Head of caudate nucleus (tissue), 42 donors: ENCODE results near the gene PRR30.
"Not testable (repeated sequence)": the region's sequence is repeated elsewhere in the genome, so short reads cannot be mapped to it uniquely, and the experiment has no call there.

Experiments used
- DNase-seq, 42 donors: peaks; one replicate each; pipeline versions ENCODE4 v3.0.0 to v3.0.0-alpha.2; 2020 to 2021; ENCODE audit warnings: mixed read lengths in 7 of 42
- intact Hi-C: fragments of 100-400 bp; cut with DNase I; formaldehyde crosslinking; loops from one replicate; pipeline ENCODE4 v1.15.0; 2022

PRR30 gene

DNA sequence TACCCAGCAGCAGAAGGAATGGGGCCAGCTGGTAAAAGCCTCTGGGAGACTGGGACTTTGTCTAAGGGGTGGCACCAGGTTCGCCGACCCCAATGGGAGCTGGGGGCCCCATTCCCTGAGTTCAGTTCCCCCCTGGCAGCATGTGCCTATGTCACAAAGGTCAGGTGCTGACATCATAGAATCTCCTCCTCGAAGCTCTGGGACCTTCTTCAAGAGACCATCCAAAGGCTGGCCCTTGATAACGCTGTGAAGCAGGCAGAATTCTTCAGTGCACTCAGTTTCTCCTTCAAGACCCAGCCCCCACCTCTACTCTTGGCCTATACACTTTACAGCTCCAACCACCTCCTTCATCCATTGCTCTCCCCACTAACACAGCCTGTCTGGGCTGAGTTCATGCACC is at the start of gene PRR30:
TSS of gene PRR30 (minus strand) at position 101 of the 400 bp plus-strand sequence. CDS start 1,081 bp downstream, outside the sequence.
- intact Hi-C loops = no loop called here
- no peak for DNase-seq

DNA sequence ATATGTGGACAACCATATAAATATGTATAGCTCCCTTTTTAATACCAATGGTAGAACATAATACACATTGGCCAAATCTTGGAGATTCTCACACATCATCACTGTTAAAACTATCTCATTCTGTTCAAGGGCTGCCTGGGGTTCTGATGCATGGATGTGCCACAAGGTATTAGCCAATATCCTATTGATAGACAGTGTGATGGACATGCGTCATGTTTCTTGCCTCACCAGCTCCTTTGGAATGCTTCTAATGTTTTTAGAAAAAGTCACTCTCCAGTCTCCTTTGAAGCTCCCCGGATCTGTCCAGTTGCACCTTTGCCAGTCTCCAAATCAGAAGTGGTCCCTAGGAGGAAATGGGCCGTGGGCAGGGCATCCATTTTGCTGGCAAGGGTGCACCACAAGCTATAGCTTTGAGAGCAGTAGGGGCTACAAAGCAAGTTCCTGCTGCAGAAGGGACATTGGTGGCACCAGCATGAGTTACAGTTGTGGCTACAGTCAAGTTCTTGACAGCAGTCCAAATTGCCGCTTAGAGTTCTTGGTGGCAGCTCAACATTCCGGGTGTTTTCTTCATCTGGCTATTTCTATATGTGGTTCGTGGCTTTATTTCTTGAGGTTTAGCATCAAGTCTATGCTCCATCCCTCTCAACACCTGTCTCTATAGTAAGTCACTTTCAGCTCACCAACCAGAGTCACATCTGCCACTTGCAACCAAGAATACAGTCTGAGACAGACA is 47.6 kb upstream of the PRR30 start:
- no peak for DNase-seq

DNA sequence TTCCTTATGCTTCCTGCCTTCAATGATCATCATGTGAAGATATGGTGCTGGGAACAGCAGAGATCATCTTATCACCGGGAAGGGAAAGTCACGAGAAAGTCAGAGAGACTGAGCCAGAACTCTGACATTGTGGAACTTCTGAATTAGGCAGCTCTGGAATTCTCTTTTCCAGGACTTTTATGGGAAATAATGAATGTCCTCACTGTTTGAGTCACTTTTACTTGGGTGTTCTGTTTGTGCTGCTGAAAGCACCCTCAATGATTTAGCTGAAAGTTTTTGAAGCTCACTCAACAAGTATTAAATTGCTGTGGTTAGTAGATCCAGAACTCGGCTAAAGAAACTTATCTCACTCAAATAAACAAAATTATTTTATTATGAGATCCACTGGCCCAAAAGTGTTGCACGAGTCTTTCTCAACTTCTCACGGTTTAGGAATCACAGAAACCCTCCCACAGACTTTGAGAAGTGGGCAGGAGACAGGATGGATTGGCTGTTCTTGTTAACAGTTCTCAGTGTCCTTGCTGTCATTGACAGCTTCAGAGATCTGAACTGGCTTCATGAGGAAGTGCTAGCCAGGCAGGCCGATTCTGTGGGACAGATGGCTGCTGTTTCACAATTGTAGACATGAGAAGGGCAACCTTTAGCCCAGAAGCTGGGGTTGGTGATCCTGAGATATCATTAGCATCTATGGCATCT is 46.3 kb upstream of the PRR30 start:
- peak in 5 of 42 donors; percentile 2 to 45 (median 11) for DNase-seq
- intact Hi-C loops = no loop called here

More for the DNA sequence above, 47.6 kb upstream of the PRR30 start:
- intact Hi-C loops = no loop called here

DNA sequence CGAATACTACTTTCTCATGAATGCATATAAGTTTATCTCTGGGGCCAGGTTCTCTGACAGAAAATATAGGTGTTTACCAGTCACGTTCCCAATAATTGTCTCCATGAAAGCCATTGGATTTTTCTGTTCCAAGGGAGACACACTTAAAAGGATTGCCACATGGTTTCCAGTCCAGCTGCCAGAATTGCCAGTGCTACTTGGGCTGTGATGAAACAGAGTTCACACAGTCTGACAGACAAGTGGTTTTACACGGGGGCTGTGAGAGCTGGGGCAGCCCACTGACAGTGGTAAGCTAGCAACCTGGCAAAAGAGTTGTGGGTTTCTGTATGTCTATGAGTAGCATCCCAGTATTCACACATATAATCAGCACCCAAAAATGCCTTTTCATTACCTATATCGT is 44.9 kb upstream of the PRR30 start:
- no peak for DNase-seq
- intact Hi-C loops = no loop called here

DNA sequence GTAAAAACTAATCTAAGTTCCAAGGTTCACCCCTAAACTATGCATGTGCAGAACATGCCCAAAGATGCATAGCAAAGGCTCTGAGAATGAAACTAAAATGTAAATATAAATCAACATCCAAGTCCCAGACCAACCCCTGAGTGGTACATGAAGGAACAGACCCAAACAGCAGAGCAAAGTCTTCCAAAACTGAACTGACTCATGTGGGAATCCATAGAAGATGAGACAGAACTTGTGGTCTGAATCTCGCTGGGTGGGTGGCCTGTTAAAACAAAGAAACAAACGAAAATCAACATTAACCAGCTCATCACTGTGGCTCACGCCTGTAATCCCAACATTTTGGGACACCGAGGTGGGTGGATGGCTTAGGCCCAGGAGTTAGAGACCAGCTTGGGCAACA is 43.1 kb upstream of the PRR30 start:
- intact Hi-C loops = no loop called here
- no peak for DNase-seq

DNA sequence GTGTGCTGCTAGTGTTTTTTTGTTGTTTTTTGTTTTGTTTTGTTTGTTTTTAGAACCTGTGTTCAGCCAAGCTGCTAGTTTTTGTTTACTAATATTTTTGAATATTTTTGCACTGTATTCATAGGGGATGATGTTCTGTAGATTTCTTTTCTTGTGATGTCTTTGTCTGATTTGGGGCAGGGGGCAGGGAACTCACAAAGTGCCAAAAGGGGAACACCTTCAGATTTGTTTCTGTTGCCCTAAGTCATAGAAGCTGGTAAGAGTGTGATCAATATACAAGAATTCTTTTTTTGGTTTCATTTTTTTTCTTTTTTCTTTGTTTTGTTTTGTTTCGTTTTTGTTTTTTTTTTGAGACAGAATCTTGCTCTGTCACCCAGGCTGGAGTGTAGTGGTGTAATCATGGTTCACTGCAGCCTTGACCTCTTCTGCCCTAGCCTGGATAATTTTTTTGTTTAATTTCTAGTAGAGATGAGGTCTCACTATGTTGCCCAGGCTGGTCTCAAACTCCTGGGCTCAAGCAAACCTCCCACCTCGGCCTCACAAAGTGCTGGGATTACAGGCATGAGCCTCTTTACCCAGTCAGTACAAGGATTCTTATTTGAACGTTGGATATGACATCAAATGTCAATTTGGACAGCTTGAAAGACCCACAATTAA is 40.3 kb upstream of the PRR30 start:
- intact Hi-C loops = no loop called here
- DNase-seq = no peak

DNA sequence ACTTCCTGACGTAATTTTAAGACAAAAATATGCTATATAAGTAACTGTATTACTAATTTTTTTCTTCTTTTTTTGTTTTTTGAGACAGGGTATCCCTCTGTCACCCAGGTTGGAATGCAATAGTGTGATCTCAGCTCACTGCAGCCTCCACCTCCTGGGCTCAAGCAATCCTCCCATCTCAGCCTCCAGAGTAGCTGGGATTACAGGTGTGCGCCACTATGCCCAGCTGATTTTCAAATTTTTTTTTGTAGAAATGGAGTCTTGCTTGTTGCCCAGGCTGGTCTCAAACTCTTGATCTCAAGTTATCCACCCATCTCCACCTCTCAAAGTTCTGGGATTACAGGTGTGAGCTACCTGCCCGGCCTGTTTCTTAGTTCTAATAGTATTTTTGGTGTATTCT is 39.3 kb upstream of the PRR30 start:
- intact Hi-C loops = no loop called here
- DNase-seq = no peak

DNA sequence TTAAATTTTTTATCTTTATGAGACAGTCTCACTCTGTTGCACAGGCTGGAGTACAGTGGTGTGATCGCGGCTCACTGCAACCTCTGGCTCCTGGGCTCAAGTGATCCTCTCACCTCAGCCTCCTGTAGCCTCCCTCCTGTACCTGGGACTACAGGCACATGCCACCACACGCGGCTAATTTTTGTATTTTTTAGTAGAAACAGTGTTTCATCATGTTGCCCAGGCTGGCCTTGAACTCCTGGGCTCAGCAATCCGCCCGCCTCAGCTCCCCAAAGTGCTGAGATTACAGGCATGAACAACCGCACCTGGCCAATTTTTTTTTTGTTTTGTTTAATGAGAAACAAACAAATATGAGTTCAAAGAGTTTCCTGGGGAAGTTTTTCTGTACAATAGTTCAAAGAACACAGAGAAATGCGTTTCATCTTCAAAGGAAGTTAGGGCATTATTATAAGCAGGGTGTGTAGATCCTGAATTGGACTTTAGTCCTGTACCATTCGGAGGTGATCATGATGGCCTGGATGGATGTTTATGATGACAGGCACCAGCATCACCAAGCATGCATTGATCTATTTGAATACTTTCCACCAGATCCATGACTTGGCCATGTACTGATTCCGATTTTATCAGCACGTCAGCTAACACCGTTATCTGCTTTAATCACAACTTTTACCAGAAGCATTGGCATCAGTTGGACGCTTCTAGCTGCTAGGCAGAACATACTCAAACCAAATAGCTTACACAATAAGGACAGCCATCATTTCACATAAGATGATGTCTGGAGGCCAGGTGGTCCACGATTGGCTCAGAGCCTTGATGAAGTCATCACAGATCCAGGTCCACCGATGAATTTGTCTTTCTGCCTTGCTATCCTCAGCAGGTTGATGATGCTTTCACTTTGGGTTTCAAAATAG is 38.5 kb upstream of the PRR30 start:
- DNase-seq = no peak
- intact Hi-C loops = no loop called here

DNA sequence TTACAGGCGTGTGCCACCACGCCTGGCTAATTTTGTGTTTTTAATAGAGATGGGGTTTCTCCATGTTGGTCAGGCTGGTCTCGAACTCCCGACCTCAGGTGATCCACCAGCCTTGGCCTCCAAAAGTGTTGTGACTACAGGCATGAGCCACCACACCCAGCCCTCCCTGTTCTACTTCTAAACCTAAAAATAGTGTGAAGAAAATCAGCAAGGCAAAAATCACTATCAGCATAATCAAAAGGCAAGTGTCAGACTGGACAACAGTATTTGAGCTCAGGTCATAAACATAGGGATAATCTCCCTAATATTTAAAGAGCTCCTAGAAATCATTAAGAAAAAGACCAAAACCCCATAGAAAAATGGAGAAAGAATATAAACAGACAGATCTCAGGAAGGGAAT is 36.6 kb upstream of the PRR30 start:
- DNase-seq, intact Hi-C loops: not testable (repeated sequence)

DNA sequence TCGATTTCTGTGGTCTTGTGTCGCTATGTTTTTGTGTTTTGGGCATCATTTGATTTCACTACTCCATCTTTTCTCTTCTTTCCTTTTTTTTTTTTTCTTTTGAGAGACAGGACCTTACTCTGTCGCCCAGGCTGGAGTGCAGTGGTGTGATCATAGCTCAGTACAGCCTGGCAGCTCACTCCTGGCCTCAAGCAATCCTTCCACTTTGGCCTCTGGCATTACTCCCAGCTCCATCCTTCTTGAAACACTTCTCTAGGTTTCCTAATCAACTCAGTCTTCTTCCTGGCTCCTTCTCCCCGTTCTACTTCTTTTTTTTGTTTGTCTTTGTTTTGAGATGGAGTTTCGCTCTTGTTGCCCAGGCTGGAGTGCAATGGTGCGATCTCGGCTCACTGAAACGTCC is 36.1 kb upstream of the PRR30 start:
- intact Hi-C loops = no loop called here
- peak in 1 of 42 donors; percentile 3 for DNase-seq

DNA sequence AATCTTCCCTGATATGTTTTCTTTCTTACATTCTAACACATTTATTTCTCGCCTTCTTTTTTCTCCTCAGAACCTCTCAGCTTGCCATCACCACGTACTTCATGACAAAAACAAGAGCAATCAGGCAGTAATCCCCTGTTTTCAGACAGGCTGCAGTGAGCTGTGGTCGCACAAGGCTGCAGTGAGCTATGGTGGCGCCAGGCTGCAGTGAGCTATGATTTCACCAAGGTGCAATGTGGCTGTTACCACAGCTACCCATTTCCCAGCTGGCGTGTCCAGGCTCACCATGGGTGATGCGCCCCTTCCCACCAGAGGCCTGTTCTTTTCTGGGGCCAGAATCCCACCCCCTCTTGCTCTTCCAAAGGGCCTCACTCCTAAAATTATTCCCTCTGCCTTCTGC is 35.4 kb upstream of the PRR30 start:
- DNase-seq = no peak
- intact Hi-C loops = no loop called here

DNA sequence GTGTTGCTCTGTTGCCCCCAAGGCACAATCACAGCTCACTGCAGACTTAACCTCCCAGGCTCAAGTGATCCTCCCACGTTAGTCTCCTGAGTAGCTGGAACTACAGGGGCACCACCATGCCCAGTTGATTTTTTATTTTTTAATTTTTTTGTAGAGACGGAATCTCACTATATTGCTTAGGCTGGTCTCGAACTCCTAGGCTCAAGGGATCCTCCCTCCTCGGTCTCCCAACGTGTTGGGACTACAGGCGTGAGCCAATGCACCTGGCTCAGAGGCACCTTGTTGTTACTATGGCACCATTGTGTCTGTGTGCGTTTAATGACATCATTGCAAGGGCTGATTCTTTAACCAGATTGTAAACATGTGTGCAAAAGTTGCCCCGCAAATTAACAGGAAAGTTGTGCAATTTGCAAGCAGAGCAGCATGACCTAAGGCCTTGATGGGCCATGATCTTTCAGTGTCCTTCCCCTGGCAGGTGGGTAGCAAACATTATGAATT is 32.2 kb upstream of the PRR30 start:
- intact Hi-C loops = no loop called here
- DNase-seq = no peak

DNA sequence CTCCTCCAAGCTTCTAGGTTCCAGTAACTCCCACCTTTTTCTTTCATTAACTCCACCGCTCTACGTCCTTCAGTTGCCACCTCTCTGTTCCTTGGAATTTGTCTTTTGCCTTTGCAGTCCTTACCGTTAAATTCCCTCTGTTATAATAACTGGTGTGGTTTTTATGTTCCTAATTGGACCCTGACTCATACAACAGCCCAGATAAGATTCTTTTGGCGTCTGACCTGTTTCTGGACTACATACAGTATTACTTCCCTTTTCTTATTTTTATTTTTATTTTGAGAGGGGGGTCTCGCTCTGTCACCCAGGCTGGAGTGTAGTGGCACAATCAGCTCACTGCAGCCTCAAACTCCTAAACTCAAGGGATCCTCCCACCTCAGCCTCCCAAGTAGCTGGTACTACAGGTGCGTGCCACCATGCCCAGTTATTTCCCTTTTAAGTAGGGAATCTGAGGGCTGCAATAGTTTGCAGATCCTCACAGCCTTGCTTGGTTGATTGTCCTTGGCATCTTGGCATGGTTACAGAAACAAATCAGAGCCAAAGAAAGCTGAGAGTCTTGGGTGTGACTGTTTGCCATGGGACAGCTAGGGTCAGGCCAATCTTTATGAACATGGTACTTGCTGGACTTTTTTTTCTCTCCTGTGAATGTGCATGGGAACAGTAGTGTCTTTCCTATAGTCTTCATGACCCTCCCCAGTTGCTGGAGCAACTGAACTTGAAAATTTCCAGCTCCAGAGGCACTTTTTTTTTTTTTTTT is 31.5 kb upstream of the PRR30 start:
- DNase-seq = no peak
- intact Hi-C loops = no loop called here

DNA sequence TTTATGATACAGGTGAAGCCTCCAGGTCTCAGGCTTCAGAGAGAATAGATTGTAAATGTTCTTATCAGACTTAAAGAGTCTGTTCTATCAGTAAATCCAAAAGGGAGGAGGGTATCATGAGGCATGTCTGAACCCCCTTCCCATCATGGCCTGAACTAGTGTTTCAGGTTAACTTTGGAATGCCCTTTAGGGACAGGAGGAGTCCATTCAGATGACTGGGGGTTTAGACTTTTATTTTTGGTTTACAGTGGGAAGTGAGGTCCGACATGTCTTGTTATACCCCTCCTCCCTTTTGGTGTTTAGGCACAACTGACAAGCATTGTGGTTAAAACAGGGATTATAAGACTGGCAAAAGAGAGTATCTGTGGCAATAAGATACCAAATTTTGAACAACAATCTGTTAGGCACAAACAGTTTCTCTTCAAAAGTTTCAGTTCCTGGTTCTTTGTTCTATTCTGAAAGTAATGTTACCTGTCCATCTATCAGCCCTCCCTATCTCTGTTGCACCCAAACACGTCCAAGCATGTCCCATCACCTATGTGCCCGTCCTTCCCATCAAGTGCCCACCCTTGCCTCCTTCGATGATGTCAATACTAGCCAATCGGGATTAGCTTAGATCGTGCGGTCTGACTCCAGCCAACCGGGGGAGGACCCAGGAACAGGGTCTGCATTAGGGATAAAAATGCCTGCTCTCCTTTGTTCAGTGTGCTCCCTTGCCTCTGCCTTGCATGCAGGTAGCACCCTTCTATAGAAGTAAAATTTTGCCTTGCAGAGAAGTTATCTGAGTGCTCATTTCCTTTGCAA is 26.0 kb upstream of the PRR30 start:
- intact Hi-C loops = no loop called here
- peak in 1 of 42 donors; percentile 24 for DNase-seq

DNA sequence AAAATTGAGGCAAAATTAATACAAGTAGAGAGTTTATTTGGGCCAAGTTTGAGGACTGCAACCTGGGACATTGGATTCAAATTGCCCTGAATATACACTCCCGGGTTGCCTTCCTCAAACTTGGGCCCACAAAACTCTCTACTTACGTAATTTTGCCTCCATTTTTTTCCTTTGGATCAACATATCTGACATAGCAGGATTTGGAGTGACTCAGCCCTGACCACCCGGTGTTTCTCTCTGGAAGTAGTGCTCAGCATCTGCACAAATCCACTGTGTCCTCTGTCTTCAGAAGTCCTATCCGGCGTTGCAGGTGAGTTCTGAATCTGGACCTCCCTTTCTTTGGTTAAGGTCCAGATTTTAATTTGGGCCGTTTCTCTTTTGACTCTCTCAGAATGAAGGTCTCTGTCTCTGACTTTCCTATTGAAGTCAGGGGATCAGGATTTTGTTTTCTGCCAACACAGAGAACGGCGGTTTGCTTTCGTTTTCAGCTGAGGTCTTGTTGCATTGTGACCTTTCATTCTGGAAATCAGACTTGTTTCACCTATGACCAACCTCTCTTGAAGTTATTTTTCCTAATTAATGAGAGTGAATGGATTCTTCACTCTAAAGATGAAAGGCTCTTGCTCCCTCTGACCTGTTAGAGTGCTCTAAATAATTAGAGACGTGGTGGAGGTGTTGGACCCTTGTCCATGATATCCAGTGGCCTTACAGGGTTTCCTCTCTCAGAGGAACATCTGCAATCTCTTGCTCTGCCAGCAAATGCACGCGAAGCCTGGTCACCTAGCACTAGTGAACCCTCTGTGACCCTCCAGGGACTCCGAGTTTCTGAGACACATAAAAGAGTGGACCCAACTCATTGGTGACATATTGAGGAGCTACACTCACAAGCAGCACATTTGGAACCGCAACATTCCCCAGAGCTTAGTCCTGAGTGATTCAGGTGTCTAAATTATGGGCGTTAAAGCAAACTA is 23.2 kb upstream of the PRR30 start:
- intact Hi-C loops = no loop called here

DNA sequence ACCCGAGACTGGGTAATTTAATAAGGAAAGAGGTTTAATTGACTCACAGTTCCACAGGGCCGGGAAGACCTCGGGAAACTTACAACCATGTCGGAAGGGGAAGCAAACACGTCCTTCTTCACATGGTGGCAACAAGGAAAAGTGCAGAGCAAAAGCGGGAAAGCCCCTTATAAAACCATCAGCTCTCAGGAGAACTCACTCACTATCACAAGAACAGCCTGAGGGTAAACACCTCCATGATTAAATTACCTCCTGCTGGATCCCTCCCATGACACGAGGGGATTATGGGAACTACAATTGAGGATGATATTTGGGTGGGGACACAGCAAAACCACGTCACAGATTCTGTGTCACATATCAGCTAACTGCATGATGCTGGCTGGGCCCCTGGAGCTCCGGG is 21.0 kb upstream of the PRR30 start:
- DNase-seq = no peak
- intact Hi-C loops = no loop called here

More for the DNA sequence above, 23.2 kb upstream of the PRR30 start:
- DNase-seq = no peak
